ENCODE results near the gene PRKX. TPM values are rescaled to one million over a fixed set of nuclear protein-coding genes. Genes with fewer than 3 reads are reported as not detected.
"Not testable (repeated sequence)": the region's sequence is repeated elsewhere in the genome, so short reads cannot be mapped to it uniquely, and the experiment has no call there.

Gene PRKX
- total RNA-seq, 4 donors from 2014 or later: 1.1 to 69.7 (median 18.1) TPM

GRCh38 chrX:3576886-3577501 is 136.5 kb downstream of the PRKX start:
- TF ChIP-seq POLR2A (IDR thresholded peaks at IDR 0.05) (no peak), POLR2AphosphoS5 (IDR thresholded peaks at IDR 0.05) (no peak), EP300 (IDR thresholded peaks at IDR 0.05; ENCODE audit: low read depth) (no peak), CTCF (IDR thresholded peaks at IDR 0.05) (no peak)
- no peaks in the 10 kb centered on the region for H3K4me1 ChIP-seq
- intact Hi-C loops (cut with DNase I; ENCODE audit: low total_unique reads): no loop called here
- no peaks in the 10 kb centered on the region for H3K9me3 ChIP-seq
- H3K4me3 ChIP-seq: no peak overlapping the region
- 60 to 72% methylated on average over 2 to 11 of the region's 11 CpGs for WGBS, 2 donors (ENCODE audit: low coverage in 1 of 2)
- in situ Hi-C loops (cut with MboI; ENCODE audit: low pct_ligation_motif_present in 1 of 4, low pct_unique_long_range_greater_than_20kb in 1 of 4, low sequenced_read_pairs in 3 of 4): no loop called here
- no peaks in the 10 kb centered on the region for H3K27me3 ChIP-seq
- no peak for DNase-seq
- no peak overlapping the region for H3K27ac ChIP-seq
- no peaks in the 10 kb centered on the region for H3K36me3 ChIP-seq

GRCh38 chrX:3567686-3568085 is 145.8 kb downstream of the PRKX start:
- Histone ChIP-seq H3K36me3 (no peaks in the 10 kb centered on the region), H3K9me3 (no peaks in the 10 kb centered on the region), H3K4me3 (no peak overlapping the region), H3K4me1 (no peaks in the 10 kb centered on the region), H3K27me3 (no peaks in the 10 kb centered on the region), H3K27ac (no peak overlapping the region)
- intact Hi-C loops (cut with DNase I; ENCODE audit: low total_unique reads): no loop called here
- WGBS, 2 donors (ENCODE audit: low coverage in 1 of 2): 40 to 71% methylated on average over 1 to 3 of the region's 3 CpGs
- no peak for TF ChIP-seq POLR2A (IDR thresholded peaks at IDR 0.05)
- TF ChIP-seq CTCF (IDR thresholded peaks at IDR 0.05): no peak
- TF ChIP-seq POLR2AphosphoS5 (IDR thresholded peaks at IDR 0.05): no peak
- TF ChIP-seq EP300 (IDR thresholded peaks at IDR 0.05; ENCODE audit: low read depth): no peak
- in situ Hi-C loops (cut with MboI; ENCODE audit: low pct_ligation_motif_present in 1 of 4, low pct_unique_long_range_greater_than_20kb in 1 of 4, low sequenced_read_pairs in 3 of 4): no loop called here
- DNase-seq: no peak

- TF ChIP-seq POLR2AphosphoS5 (IDR thresholded peaks at IDR 0.05): no peak
- no peak for TF ChIP-seq POLR2A (IDR thresholded peaks at IDR 0.05)
- no peak for TF ChIP-seq CTCF (IDR thresholded peaks at IDR 0.05)
- no peak for TF ChIP-seq EP300 (IDR thresholded peaks at IDR 0.05; ENCODE audit: low read depth)
- Histone ChIP-seq H3K27ac (no peak overlapping the region), H3K9me3 (no peaks in the 10 kb centered on the region), H3K27me3 (no peaks in the 10 kb centered on the region), H3K4me3 (no peak overlapping the region), H3K4me1 (no peaks in the 10 kb centered on the region), H3K36me3 (no peaks in the 10 kb centered on the region)
- in situ Hi-C loops (cut with MboI; ENCODE audit: low pct_ligation_motif_present in 1 of 4, low pct_unique_long_range_greater_than_20kb in 1 of 4, low sequenced_read_pairs in 3 of 4) (no loop called here), intact Hi-C loops (cut with DNase I; ENCODE audit: low total_unique reads) (no loop called here)
- WGBS, 2 donors (ENCODE audit: low coverage in 1 of 2): 84 to 100% methylated on average over 1 to 4 of the region's 4 CpGs
- DNase-seq: no peak
Observed at GRCh38 chrX:3563451-3563850, 150.0 kb downstream of the PRKX start.

- H3K27me3 ChIP-seq; in situ Hi-C loops (cut with MboI; ENCODE audit: low pct_ligation_motif_present in 1 of 4, low pct_unique_long_range_greater_than_20kb in 1 of 4, low sequenced_read_pairs in 3 of 4); H3K4me3 ChIP-seq; DNase-seq; H3K4me1 ChIP-seq; H3K27ac ChIP-seq; intact Hi-C loops (cut with DNase I; ENCODE audit: low total_unique reads); H3K9me3 ChIP-seq; H3K36me3 ChIP-seq: not testable (repeated sequence)
- WGBS, 2 donors (ENCODE audit: low coverage in 1 of 2): 50 to 79% methylated on average over 1 to 5 of the region's 7 CpGs
Observed at GRCh38 chrX:3560010-3560409, 153.4 kb downstream of the PRKX start.

Small RNA genes lying within 50 kb of the gene (small RNA-seq; reads per million reads assigned to genes)
- 0 reads per million in 4 donors for gene RF00019
- 0 reads per million in 4 donors for gene RNU6-114P

Data from transverse colon (tissue), 4 donors.